ENCODE measurements around the gene DOK6.

Gene DOK6

DNA sequence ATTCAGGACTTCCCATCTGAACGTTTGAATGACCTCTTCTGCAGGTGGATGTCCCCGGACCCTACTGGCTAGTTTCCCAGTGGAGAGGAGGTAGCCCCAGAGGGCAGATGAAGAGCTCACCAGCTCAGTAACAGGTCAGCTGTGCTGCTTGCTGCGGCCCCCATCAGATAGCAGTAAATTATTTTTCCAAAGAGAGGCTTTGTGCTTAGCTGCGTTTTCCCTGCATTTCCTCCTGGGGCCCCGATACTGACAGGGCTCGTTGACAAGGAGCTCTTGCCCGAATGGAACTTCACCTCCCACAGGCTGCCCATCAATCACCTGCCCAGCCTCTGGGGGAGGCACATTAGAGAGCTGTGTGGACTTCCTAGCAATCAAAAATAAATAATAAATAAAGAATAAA, 185.8 kb downstream of the DOK6 start:
- no peak for DNase-seq (ENCODE audit: low read depth)
- in situ Hi-C loops (cut with HindIII; ENCODE audit: low sequenced_read_pairs), result no loop called here

DNA sequence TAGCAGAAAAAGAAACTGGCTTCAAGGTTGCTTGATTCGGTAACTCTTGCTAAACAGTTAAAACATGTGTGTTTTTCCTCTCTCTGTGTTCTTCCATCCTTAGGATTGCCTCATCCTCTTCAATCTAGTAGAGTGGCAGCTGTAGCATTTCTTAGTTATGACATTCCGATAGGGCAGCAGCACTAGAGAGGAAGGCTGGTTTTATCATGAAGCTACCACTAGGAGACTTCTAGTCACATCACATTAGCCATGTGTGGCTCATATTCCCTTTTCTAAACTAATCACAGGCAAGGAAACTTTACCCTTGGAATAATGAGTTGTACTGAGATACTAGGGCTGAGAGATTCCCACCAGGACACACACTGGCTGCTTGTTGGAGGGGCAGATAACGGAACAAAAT, 187.6 kb downstream of the DOK6 start:
- in situ Hi-C loops (cut with HindIII; ENCODE audit: low sequenced_read_pairs), result no loop called here
- no peak for DNase-seq (ENCODE audit: low read depth)
- TF ChIP-seq, protein P1, sequence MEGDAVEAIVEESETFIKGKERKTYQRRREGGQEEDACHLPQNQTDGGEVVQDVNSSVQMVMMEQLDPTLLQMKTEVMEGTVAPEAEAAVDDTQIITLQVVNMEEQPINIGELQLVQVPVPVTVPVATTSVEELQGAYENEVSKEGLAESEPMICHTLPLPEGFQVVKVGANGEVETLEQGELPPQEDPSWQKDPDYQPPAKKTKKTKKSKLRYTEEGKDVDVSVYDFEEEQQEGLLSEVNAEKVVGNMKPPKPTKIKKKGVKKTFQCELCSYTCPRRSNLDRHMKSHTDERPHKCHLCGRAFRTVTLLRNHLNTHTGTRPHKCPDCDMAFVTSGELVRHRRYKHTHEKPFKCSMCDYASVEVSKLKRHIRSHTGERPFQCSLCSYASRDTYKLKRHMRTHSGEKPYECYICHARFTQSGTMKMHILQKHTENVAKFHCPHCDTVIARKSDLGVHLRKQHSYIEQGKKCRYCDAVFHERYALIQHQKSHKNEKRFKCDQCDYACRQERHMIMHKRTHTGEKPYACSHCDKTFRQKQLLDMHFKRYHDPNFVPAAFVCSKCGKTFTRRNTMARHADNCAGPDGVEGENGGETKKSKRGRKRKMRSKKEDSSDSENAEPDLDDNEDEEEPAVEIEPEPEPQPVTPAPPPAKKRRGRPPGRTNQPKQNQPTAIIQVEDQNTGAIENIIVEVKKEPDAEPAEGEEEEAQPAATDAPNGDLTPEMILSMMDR (IDR thresholded peaks at IDR 0.05; ENCODE audit: low read depth, low read length, missing control alignments), result peak; percentile 5
- H3K4me3 ChIP-seq (ENCODE audit: low read depth, low read length), result no peak overlapping the region

More for the DNA sequence above, 185.8 kb downstream of the DOK6 start:
- TF ChIP-seq, protein P1 (IDR thresholded peaks at IDR 0.05; ENCODE audit: low read depth, low read length, missing control alignments), result no peak
- H3K4me3 ChIP-seq (ENCODE audit: low read depth, low read length), result no peak overlapping the region

DNA sequence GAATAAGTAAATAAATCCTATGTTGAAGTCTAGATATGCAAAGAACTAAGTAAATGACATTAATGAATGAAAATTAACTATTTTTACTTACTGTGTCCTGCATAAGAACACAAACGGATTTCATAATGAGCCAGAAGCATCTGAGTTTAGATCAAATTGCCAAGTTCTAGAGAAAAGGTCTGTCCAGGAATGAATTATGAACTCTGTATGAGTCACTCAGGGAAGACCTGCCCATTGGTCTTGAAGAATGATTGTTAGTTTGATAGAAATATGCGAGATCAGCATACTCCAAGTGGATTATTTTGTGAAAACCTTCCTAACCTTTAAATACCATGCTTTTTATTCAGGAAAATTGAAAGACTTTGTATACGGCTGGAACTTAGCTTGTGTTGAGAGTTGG, 189.5 kb downstream of the DOK6 start:
- no peak overlapping the region for H3K4me3 ChIP-seq (ENCODE audit: low read depth, low read length)
- in situ Hi-C loops (cut with HindIII; ENCODE audit: low sequenced_read_pairs), result no loop called here
- peak; percentile 16 for DNase-seq (ENCODE audit: low read depth)
- TF ChIP-seq, protein P1 (IDR thresholded peaks at IDR 0.05; ENCODE audit: low read depth, low read length, missing control alignments), result no peak

DNA sequence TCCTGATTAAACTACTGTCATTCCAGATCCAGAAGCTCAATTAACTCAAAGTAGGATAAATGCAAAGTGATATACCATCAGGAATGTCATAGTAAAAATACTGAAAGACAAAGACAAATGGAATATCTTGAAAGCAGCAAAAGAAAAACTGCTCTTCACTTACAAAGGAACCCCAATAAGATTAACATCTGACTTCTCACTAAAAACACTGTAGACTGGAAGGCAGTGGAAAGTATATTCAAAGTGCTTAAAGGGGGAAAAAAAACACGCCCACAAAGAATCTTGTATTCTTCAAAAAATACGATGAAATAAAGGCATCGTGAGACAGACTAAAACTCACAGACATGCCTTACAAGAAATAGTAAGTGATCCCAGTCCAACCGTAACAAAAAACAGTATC, 195.7 kb downstream of the DOK6 start:
- H3K4me3 ChIP-seq (ENCODE audit: low read depth, low read length), result no peak overlapping the region
- no peak for DNase-seq (ENCODE audit: low read depth)
- TF ChIP-seq, protein P1 (IDR thresholded peaks at IDR 0.05; ENCODE audit: low read depth, low read length, missing control alignments), result no peak
- in situ Hi-C loops (cut with HindIII; ENCODE audit: low sequenced_read_pairs), result no loop called here

DNA sequence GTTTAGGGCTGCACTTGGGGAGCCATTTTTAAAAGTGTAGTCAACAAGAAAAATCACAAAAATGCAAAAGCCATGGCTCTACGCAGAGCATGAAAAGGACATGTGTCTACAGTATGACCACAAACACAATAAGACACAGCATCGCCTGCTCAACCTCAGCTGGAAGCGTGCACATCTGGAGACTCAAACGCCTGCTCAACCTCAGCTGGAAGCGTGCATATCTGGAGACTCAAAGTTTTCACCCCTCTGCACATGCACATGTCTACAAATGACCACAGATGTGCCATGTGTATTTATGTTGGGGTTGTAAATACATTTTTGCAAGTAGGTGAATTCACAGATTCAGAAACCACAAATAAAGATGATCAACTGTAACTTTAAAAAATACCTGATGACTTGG, 196.9 kb downstream of the DOK6 start:
- TF ChIP-seq, protein P1 (IDR thresholded peaks at IDR 0.05; ENCODE audit: low read depth, low read length, missing control alignments), result no peak
- in situ Hi-C loops (cut with HindIII; ENCODE audit: low sequenced_read_pairs), result no loop called here
- DNase-seq (ENCODE audit: low read depth), result no peak
- H3K4me3 ChIP-seq (ENCODE audit: low read depth, low read length), result no peak overlapping the region

DNA sequence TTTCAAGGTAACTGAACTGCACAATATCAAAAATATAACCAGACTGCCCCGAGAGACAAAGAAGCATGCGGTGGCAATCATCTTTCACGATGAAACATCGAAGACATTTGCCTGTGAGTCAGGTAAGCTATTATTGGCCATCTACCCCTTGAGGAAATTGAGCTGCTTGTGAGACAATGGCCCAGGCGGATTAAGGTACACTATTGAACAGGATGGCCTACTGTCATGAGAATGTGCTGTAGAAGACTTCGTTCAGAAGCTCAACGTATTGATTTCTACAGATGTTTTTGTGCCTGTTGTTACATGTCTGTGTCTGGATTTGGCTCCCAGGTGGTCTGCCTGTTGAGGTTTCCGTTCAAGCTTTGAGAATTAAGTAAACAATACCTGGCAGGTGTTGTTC, 198.7 kb downstream of the DOK6 start:
- no peak for DNase-seq (ENCODE audit: low read depth)
- in situ Hi-C loops (cut with HindIII; ENCODE audit: low sequenced_read_pairs), result no loop called here
- TF ChIP-seq, protein P1 (IDR thresholded peaks at IDR 0.05; ENCODE audit: low read depth, low read length, missing control alignments), result no peak
- no peak overlapping the region for H3K4me3 ChIP-seq (ENCODE audit: low read depth, low read length)

DNA sequence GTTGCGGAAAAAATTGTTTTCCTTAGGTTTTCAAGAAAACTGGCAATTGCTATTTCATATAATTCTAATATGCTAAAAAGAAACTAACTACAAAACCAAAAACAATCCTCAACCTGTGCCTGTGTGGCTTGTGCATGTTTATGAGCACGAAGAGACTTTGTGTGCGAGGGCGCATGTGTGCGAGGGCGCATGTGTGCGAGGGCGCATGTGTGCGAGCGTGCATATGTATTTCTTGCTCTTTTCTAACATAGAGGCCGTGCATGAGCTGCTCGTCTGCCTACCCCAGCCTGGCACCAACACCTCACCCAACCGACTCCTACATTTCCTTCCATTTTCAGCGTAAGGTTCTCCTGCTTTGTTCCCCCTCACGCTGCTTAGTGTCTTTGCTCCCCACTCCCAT, 211.6 kb downstream of the DOK6 start:
- in situ Hi-C loops (cut with HindIII; ENCODE audit: low sequenced_read_pairs), result no loop called here
- no peak overlapping the region for H3K4me3 ChIP-seq (ENCODE audit: low read depth, low read length)
- DNase-seq (ENCODE audit: low read depth), result no peak
- TF ChIP-seq, protein P1 (IDR thresholded peaks at IDR 0.05; ENCODE audit: low read depth, low read length, missing control alignments), result no peak
